Upper lobe of right lung (tissue), 1 donor: ENCODE results near the gene ASPDH. TPM values are rescaled to one million over a fixed set of nuclear protein-coding genes. Genes with fewer than 3 reads are reported as not detected.

Experiments
- ATAC-seq: fragments of 200-7000 bp; cut with Tn5 transposase; one replicate; pipeline ENCODE4 v1.9.1; 2020; ENCODE audit warnings: mild to moderate bottlenecking, moderate library complexity
- DNase-seq: peaks from one replicate; pipeline ENCODE4 v3.0.0-alpha.2; 2020
- H3K27ac ChIP-seq: fragments of 200-600 bp; one replicate; pipeline ENCODE4 v1.8.0; 2022
- H3K27me3 ChIP-seq: fragments of 200-600 bp; one replicate; pipeline ENCODE4 v1.8.0; 2022; ENCODE audit warnings: mild to moderate bottlenecking
- H3K36me3 ChIP-seq: fragments of 200-600 bp; one replicate; pipeline ENCODE4 v1.8.0; 2022
- H3K4me1 ChIP-seq: fragments of 200-600 bp; one replicate; pipeline ENCODE4 v1.8.0; 2022
- H3K4me3 ChIP-seq: fragments of 200-600 bp; one replicate; pipeline ENCODE4 v1.8.0; 2022; ENCODE audit warnings: mild to moderate bottlenecking
- H3K9me3 ChIP-seq: fragments of 200-600 bp; one replicate; pipeline ENCODE4 v1.8.0; 2022
- intact Hi-C: fragments of 100-400 bp; cut with DNase I; formaldehyde crosslinking; loops from one replicate; pipeline ENCODE4 v1.11.0; 2022
- total RNA-seq: library from RNA; stranded (reverse); fragmentation: NEBNext Ultra II Directional; extraction: Animal tissue kit (Norgen Biotek cat#: 25700); gene quantifications from one replicate; pipeline ENCODE4 v1.2.1, GENCODE V29; 2021
- TF ChIP-seq, protein P1 (sequence below): fragments of 200-600 bp; IDR thresholded peaks from one replicate; pipeline ENCODE4 v1.8.0; 2022; ENCODE audit warnings: antibody characterized with exemption
- donor health status: DM: no; HTN: yes; CAD: no; lungs with severe emphysema.

The ASPDH gene
- total RNA-seq, 1 donor from 2014 or later = not detected

DNA sequence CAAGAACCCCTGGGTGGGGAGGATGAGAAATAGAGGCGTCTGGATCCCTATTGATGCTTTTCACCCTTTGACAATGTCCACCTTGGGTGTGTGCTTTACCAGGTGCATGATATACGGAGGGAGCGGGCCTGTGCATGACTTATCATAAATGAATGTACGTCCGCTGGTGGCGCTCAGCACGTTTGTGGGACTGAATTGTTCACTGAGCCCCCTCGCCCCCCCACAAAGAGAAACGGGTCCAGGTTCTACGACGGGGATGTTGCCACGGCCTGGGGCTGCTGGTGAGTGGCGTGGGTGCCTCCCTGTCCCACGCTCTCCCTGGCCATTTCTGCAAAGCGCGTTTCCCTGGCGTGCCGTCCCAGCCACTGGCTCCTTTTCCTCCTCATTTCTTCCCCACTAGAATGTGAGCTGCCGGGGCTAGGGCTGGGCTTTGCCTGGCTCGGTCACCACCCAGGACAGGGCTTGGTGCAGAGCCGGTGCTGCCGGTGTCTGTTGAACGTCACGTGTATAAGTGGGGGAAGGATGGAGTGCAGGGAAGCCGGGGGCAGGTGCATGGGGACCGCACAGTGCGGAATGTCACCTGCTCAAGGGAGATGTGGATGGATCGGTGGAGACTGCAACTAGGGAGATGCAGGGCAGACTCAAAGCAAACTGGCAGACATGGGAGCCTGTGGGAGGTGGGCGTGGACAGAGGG, 33.0 kb upstream of the ASPDH start:
- DNase-seq (no peak), ATAC-seq (no peak)
- Histone ChIP-seq H3K4me1 (no peaks in the 10 kb centered on the region), H3K27ac (no peak overlapping the region), H3K27me3 (peaks cover 15% of the 10 kb centered on the region), H3K36me3 (no peaks in the 10 kb centered on the region), H3K4me3 (no peak overlapping the region), H3K9me3 (no peaks in the 10 kb centered on the region)
- TF ChIP-seq, protein P1, sequence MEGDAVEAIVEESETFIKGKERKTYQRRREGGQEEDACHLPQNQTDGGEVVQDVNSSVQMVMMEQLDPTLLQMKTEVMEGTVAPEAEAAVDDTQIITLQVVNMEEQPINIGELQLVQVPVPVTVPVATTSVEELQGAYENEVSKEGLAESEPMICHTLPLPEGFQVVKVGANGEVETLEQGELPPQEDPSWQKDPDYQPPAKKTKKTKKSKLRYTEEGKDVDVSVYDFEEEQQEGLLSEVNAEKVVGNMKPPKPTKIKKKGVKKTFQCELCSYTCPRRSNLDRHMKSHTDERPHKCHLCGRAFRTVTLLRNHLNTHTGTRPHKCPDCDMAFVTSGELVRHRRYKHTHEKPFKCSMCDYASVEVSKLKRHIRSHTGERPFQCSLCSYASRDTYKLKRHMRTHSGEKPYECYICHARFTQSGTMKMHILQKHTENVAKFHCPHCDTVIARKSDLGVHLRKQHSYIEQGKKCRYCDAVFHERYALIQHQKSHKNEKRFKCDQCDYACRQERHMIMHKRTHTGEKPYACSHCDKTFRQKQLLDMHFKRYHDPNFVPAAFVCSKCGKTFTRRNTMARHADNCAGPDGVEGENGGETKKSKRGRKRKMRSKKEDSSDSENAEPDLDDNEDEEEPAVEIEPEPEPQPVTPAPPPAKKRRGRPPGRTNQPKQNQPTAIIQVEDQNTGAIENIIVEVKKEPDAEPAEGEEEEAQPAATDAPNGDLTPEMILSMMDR = no peak
- intact Hi-C loops = no loop called here

- ATAC-seq (no peak), DNase-seq (no peak)
- H3K36me3 ChIP-seq = no peaks in the 10 kb centered on the region
- intact Hi-C loops = no loop called here
- no peak overlapping the region for H3K27ac ChIP-seq
- no peak overlapping the region for H3K4me3 ChIP-seq
- TF ChIP-seq, protein P1 = no peak
- no peaks in the 10 kb centered on the region for H3K4me1 ChIP-seq
- peaks cover 11% of the 10 kb centered on the region for H3K27me3 ChIP-seq
- H3K9me3 ChIP-seq = no peaks in the 10 kb centered on the region
Observed at GRCh38 chr19:50542943-50543342, 29.2 kb upstream of the ASPDH start.

DNA sequence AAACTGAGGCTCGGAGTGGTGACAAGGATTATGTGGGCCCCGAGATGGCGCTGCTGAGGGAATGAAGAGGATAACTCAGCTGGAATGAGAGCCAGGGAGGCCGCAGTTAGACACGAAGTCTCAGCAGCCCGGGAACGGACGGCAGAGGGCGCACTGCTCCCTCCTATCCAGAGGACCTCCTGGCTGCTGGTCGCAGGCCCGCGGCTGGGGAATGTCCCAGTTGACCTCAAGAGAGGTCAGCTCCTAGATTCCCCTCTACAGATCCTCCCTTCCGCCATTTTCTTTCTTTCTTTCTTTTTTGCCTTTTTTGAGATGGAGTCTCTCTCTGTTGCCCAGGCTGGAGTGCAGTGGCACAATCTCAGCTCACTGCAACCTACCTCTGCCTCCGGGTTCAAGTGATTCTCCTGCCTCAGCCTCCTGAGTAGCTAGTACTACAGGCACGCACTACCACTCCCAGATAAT, 24.1 kb upstream of the ASPDH start:
- Histone ChIP-seq H3K4me1 (no peaks in the 10 kb centered on the region), H3K36me3 (no peaks in the 10 kb centered on the region), H3K4me3 (no peak overlapping the region), H3K27me3 (peaks cover 7% of the 10 kb centered on the region), H3K9me3 (no peaks in the 10 kb centered on the region), H3K27ac (no peak overlapping the region)
- ATAC-seq = peak; percentile 92
- DNase-seq = peak; percentile 88
- TF ChIP-seq, protein P1 = peak; percentile 75
- intact Hi-C loops = no loop called here

DNA sequence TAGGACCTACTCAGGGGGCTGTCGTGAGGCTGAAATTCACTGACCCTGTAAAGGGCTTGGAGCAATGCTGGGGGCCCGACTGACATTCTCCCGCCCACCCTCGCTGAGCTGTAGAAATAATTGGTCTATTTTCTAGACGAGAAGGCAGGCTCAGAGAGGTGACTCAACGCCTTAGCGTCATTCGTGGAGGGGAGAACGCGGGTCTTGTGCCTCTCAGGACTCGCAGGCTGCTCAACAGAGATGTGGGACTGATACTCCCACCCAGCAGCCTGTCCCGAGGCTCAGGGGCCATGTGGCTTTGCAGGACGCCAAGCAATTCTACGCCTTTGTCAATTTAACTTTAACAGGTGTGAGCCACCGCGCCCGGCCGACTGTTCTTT, 23.6 kb upstream of the ASPDH start:
- Histone ChIP-seq H3K9me3 (no peaks in the 10 kb centered on the region), H3K27me3 (peaks cover 11% of the 10 kb centered on the region), H3K36me3 (no peaks in the 10 kb centered on the region), H3K4me1 (no peaks in the 10 kb centered on the region), H3K4me3 (no peak overlapping the region), H3K27ac (no peak overlapping the region)
- intact Hi-C loops = no loop called here
- DNase-seq (no peak), ATAC-seq (no peak)
- TF ChIP-seq, protein P1 = no peak

GRCh38 chr19:50536662-50537305, 23.1 kb upstream of the ASPDH start:
- Histone ChIP-seq H3K4me3 (no peak overlapping the region), H3K4me1 (no peaks in the 10 kb centered on the region), H3K36me3 (no peaks in the 10 kb centered on the region), H3K27me3 (peaks cover 12% of the 10 kb centered on the region), H3K27ac (no peak overlapping the region), H3K9me3 (no peaks in the 10 kb centered on the region)
- intact Hi-C loops = no loop called here
- ATAC-seq (no peak), DNase-seq (no peak)
- TF ChIP-seq, protein P1 = no peak
